Hypothalamus (tissue), 51 donors: ENCODE data around the gene PIK3R2.
"Not testable (repeated sequence)": the region's sequence is repeated elsewhere in the genome, so short reads cannot be mapped to it uniquely, and the experiment has no call there.

Experiments
- DNase-seq, 51 donors: peaks; one replicate each; lab custom pipeline; 2025; lab: John Stamatoyannopoulos, UW

The PIK3R2 gene

DNA sequence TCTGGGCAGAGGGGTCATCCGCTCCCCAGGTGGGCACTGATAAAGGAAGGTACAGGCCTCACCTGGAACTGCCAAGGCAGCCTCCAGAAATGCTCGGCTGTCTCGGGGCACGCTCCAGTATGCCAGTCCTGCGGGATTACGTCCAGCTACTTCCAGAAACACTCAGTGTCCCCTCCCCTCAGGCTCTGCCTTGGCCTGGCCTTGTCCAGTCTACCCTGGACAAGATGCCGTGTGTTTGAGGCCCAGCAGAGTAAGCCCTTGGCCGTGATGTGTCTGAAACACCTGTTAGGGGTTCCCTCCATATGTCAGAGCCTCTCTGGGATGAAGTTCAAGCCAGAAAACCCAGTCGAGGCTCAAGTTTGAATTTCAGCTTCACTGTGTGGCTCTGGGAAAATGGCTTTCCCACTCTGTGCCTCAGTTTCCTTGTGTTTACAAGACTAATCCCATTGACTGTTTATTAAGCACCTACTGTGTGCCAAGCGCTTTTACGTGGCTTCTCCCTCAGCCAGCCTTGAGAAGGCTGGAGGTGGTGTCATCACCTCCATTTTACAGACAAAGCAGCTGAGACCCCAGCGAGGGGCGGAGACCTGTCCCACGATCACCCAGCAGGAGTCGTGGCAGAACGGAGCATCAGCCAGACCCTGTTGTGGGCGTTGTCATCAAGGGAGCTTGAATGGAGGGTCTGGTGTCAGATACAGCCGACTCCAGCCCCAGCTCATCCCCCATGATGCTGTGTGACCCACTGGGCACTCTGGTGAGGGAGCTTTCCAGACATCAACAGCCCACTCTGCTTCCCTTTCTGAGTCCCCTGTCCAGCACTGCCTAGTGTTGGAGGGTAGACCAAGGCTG lies 2.0 kb upstream of the PIK3R2 start:
- peak in 1 of 51 donors; percentile 13 for DNase-seq

GRCh38 chr19:18152442-18152816 lies 534 bp upstream of the PIK3R2 start:
- peak; percentile 75 to 99 (median 91) for DNase-seq

- peak in 11 of 51 donors; percentile 7 to 53 (median 38) for DNase-seq
These were observed 682 bp downstream of the PIK3R2 start for GRCh38 chr19:18153556-18154134.

GRCh38 chr19:18155095-18156087 lies 2.4 kb downstream of the PIK3R2 start:
- no peak for DNase-seq

DNA sequence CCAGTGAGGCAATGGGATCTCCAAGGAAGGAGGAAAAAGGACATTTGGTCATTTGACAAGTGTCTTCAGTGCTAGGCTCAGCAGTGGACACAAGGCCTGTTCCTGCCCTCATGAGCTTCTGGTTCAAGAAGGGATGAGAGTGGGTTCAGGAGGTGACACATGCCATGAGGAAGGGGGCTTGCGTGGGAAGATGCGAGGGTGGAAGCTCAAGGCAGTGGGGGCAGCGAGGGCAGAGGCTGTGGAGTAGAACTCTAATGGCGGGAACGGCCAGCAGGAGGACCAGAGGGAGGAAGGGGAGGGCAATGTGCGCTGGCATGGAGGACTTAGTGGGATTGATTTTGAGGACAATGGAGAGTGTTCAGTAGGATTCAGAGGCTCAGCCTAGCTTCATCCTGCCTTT lies 3.3 kb downstream of the PIK3R2 start:
- no peak for DNase-seq

- peak in 47 of 51 donors; percentile 15 to 89 (median 64) for DNase-seq
These were observed 4.0 kb downstream of the PIK3R2 start for GRCh38 chr19:18156841-18157464.

GRCh38 chr19:18157465-18158063 lies 4.6 kb downstream of the PIK3R2 start:
- peak in 46 of 51 donors; percentile 23 to 91 (median 71) for DNase-seq

DNA sequence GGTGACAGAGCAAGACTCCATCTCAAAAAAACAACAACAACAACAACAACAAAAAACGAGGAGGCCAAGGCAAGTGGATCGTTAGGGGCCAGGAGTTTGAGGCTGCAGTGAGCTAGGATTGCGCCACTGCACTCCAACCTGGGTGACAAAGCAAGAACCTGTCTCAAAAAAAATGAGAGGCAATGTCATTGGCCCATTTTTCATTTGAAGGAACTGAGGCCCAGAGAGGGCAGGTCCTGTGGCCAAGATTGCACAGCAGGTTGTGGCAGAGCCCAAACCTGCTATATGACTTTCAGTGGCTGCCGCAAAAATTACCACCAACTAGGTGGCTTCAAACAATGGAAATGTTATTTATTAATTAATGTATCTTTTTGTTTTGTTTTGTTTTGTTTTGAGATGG lies 5.5 kb downstream of the PIK3R2 start:
- no peak for DNase-seq

GRCh38 chr19:18159059-18159616 lies 6.2 kb downstream of the PIK3R2 start:
- DNase-seq, result not testable (repeated sequence)

DNA sequence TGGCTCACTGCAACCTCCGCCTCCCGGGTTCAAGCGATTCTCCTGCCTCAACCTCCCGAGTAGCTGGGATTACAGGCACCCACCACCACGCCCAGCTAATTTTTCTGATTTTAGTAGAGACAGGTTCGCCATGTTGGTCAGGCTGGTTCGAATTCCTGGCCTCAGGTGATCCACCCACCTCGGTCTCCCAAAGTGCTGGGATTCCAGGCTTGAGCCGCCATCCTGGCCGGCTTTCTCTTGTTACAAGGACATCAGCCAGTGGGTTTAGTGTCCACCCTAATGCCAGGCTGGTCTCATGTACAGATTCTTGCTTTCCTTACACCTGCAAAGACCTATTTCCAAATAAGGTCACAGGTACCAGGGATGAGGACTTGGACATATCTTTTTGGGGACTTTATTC lies 6.8 kb downstream of the PIK3R2 start:
- no peak for DNase-seq

GRCh38 chr19:18160493-18160970 lies 7.6 kb downstream of the PIK3R2 start:
- DNase-seq, result no peak

DNA sequence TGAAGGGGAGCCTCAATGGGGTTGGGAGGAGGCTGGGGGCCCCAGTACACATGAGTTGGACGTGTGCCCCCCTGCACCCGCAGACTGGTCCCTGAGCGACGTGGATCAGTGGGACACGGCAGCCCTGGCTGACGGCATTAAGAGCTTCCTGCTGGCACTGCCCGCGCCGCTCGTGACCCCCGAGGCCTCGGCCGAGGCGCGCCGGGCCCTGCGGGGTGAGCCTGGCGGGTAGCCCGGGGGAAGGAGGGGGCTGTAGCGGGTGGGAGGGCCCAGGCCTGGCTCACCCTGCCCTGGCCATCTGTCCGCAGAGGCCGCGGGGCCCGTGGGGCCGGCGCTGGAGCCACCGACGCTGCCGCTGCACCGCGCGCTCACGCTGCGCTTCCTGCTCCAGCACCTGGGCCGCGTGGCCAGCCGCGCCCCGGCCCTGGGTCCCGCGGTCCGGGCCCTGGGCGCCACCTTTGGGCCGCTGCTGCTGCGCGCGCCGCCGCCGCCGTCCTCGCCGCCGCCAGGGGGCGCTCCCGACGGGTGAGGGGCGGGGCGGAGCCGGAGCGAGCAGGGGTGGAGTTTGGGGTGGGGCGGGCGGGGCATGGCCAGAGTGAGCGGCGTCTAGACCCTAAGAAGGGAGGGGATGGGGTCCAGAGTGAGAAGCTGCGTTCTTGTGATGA lies 8.1 kb downstream of the PIK3R2 start:
- peak in 44 of 51 donors; percentile 17 to 84 (median 56) for DNase-seq

GRCh38 chr19:18161636-18162002 lies 8.7 kb downstream of the PIK3R2 start:
- DNase-seq, result peak in 1 of 51 donors; percentile 47

GRCh38 chr19:18164072-18164471 lies 11.1 kb downstream of the PIK3R2 start:
- no peak for DNase-seq

DNA sequence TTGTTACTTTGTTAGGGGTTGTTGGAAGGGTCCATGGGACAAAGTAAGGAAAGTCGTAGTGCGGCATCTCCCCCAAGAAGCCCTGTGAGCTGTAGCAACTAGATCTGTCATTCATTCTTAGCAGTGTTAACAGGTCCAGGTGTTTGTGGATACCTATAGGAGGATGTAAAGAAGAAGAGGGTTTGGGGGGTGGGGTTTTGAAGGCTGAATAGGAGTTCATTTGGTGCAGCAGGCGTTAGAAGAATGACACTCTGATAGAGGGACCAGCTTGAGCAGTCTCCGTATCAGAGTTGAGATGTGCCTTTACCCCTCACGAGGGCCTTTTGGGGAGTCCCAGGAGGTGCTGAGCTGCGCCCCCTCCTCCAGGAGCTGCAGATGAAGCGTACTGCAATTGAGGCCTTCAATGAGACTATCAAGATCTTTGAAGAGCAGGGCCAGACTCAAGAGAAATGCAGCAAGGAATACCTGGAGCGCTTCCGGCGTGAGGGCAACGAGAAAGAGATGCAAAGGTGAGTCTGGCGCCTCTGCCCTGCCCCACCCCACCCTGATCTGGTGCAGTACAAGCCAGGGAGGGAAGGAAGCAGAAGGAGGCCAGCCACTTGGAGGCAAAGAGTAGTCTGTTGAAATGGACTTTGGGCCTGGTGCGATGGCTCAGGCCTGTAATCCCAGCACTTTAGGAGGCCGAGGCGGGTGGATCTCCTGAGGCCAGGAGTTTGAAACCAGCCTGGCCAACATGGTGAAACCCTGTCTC lies 13.0 kb downstream of the PIK3R2 start:
- no peak for DNase-seq

GRCh38 chr19:18167011-18167410 lies 14.0 kb downstream of the PIK3R2 start:
- no peak for DNase-seq

GRCh38 chr19:18167975-18168645 lies 15.1 kb downstream of the PIK3R2 start:
- DNase-seq, result peak in 21 of 51 donors; percentile 2 to 57 (median 19)
